Measurements from ENCODE around the gene CAP1. TPM values are rescaled to one million over a fixed set of nuclear protein-coding genes. Genes with fewer than 3 reads are reported as not detected.

The CAP1 gene
- total and polyA plus RNA-seq, 9 of the 15 experiments (the other 6 are each of a cell fraction or from before 2014, with no cell fraction given) = 230 to 658 (median 281) TPM

GRCh38 chr1:40059960-40060750 lies 19.6 kb downstream of the CAP1 start (continued):
- TF ChIP-seq, protein P1, sequence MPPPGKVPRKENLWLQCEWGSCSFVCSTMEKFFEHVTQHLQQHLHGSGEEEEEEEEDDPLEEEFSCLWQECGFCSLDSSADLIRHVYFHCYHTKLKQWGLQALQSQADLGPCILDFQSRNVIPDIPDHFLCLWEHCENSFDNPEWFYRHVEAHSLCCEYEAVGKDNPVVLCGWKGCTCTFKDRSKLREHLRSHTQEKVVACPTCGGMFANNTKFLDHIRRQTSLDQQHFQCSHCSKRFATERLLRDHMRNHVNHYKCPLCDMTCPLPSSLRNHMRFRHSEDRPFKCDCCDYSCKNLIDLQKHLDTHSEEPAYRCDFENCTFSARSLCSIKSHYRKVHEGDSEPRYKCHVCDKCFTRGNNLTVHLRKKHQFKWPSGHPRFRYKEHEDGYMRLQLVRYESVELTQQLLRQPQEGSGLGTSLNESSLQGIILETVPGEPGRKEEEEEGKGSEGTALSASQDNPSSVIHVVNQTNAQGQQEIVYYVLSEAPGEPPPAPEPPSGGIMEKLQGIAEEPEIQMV (tag; conservative IDR thresholded peaks at IDR 0.05; ENCODE audit: low read depth) = peak; percentile 2; the same call in 1 of the 2 replicates
- TF ChIP-seq RHOXF2B (CRISPR knock-in tag; conservative IDR thresholded peaks at IDR 0.05) (peak; percentile 97), ZKSCAN3 (CRISPR knock-in tag; IDR thresholded peaks at IDR 0.05) (peak; percentile 49), FOXJ3 (CRISPR knock-in tag; IDR thresholded peaks at IDR 0.05) (no peak), NR4A1 (CRISPR knock-in tag; IDR thresholded peaks at IDR 0.05) (peak; percentile 65; the same call in 1 of the 2 replicates), NR4A1 (tag; IDR thresholded peaks at IDR 0.05) (peak; percentile 96), TCF7 (IDR thresholded peaks at IDR 0.05; ENCODE audit: borderline replicate concordance) (no peak), ZBTB17 (CRISPR knock-in tag; IDR thresholded peaks at IDR 0.05) (peak; percentile 93), ZNF175 (CRISPR knock-in tag; IDR thresholded peaks at IDR 0.05; ENCODE audit: low read depth) (peak; percentile 99), ZNF212 (CRISPR knock-in tag; IDR thresholded peaks at IDR 0.05) (no peak), THAP7 (CRISPR knock-in tag; IDR thresholded peaks at IDR 0.05) (peak; percentile 83), SETDB1 (IDR thresholded peaks at IDR 0.05; ENCODE audit: low read length) (no peak)
- TF ChIP-seq, protein P2, sequence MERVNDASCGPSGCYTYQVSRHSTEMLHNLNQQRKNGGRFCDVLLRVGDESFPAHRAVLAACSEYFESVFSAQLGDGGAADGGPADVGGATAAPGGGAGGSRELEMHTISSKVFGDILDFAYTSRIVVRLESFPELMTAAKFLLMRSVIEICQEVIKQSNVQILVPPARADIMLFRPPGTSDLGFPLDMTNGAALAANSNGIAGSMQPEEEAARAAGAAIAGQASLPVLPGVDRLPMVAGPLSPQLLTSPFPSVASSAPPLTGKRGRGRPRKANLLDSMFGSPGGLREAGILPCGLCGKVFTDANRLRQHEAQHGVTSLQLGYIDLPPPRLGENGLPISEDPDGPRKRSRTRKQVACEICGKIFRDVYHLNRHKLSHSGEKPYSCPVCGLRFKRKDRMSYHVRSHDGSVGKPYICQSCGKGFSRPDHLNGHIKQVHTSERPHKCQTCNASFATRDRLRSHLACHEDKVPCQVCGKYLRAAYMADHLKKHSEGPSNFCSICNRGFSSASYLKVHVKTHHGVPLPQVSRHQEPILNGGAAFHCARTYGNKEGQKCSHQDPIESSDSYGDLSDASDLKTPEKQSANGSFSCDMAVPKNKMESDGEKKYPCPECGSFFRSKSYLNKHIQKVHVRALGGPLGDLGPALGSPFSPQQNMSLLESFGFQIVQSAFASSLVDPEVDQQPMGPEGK (CRISPR knock-in tag; IDR thresholded peaks at IDR 0.05; ENCODE audit: borderline replicate concordance) = peak; percentile 91
- TF ChIP-seq, protein P3, sequence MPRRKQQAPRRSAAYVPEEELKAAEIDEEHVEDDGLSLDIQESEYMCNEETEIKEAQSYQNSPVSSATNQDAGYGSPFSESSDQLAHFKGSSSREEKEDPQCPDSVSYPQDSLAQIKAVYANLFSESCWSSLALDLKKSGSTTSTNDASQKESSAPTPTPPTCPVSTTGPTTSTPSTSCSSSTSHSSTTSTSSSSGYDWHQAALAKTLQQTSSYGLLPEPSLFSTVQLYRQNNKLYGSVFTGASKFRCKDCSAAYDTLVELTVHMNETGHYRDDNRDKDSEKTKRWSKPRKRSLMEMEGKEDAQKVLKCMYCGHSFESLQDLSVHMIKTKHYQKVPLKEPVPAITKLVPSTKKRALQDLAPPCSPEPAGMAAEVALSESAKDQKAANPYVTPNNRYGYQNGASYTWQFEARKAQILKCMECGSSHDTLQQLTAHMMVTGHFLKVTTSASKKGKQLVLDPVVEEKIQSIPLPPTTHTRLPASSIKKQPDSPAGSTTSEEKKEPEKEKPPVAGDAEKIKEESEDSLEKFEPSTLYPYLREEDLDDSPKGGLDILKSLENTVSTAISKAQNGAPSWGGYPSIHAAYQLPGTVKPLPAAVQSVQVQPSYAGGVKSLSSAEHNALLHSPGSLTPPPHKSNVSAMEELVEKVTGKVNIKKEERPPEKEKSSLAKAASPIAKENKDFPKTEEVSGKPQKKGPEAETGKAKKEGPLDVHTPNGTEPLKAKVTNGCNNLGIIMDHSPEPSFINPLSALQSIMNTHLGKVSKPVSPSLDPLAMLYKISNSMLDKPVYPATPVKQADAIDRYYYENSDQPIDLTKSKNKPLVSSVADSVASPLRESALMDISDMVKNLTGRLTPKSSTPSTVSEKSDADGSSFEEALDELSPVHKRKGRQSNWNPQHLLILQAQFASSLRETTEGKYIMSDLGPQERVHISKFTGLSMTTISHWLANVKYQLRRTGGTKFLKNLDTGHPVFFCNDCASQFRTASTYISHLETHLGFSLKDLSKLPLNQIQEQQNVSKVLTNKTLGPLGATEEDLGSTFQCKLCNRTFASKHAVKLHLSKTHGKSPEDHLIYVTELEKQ (CRISPR knock-in tag; IDR thresholded peaks at IDR 0.05) = peak; percentile 77
